WI38 (cell line): ENCODE results near the gene MSI2.

Experiments
- H3K4me3 ChIP-seq: 2 replicates; pipeline ENCODE4 v1.5.1; 2011; ENCODE audit warnings: low read depth, mild to moderate bottlenecking, control low read depth, low read length
- CTCF ChIP-seq: IDR thresholded peaks from 2 replicates; pipeline ENCODE4 v1.5.1; 2012; ENCODE audit warnings: low read depth, mild to moderate bottlenecking, control low read depth, low read length

The MSI2 gene

GRCh38 chr17:57542510-57542909 is 286.2 kb downstream of the MSI2 start:
- no peak for TF ChIP-seq CTCF
- H3K4me3 ChIP-seq: no peak overlapping the region

DNA sequence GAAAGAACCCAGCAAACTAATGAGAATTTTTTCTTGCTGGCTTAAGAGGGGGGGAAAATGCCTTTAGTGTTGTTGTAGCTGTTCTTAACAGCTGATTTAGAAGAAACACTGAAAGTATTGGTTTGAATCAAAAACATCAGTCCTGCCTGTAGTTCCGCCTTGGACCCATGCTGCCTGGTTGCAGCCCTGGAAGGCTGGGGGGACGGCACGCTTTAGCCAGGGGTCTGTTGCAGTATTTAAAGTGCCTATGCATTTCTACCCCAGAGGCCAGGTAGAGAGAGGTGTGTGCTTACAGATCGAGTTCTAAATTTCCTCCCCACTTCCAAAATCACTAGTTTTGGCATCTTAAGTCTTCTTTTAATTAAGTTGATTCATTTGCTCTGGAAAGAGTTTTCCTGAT is 286.9 kb downstream of the MSI2 start:
- TF ChIP-seq CTCF: no peak
- no peak overlapping the region for H3K4me3 ChIP-seq

GRCh38 chr17:57544401-57544800 is 288.1 kb downstream of the MSI2 start:
- TF ChIP-seq CTCF: no peak
- H3K4me3 ChIP-seq: no peak overlapping the region

- no peak for TF ChIP-seq CTCF
- no peak overlapping the region for H3K4me3 ChIP-seq
Observed at GRCh38 chr17:57544834-57545463, 288.6 kb downstream of the MSI2 start.

- no peak overlapping the region for H3K4me3 ChIP-seq
- TF ChIP-seq CTCF: no peak
Observed at GRCh38 chr17:57545731-57546342, 289.5 kb downstream of the MSI2 start.

GRCh38 chr17:57548421-57549410 is 292.4 kb downstream of the MSI2 start:
- no peak for TF ChIP-seq CTCF
- no peak overlapping the region for H3K4me3 ChIP-seq

DNA sequence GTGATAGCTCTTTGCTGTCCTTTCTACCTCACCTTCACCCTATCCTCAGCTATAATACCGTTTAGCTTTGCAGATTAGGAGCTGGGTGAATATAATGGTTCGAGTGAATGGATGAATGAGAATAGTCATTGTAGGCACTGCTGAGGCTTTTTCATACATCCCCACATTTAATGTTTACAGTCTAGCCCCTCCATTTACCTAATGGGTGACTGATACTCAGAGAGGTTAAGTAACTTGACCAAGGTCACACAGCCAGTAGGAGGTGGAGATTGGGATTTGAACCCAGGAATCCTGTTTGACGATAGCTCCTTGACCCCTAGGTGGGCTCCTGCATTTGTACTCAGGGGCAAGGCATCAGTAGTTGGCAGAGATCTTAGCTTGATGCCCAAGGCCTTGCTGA is 293.1 kb downstream of the MSI2 start:
- no peak for TF ChIP-seq CTCF
- no peak overlapping the region for H3K4me3 ChIP-seq
